NCI-H460 (cell line): ENCODE data around the gene B3GNT9. TPM values are rescaled to one million over a fixed set of nuclear protein-coding genes. Genes with fewer than 3 reads are reported as not detected.

ENCODE experiments used
- DNase-seq: peaks from one replicate; pipeline ENCODE4 v3.0.0-alpha.2; 2016; ENCODE audit warnings: low read depth; ENCODE audit errors: extremely low read depth
- total RNA-seq: library from RNA; depleted of rRNA; stranded (reverse); fragments of >200 nt; shearing (Covaris generic); gene quantifications from 2 replicates; pipeline ENCODE4 v1.2.3, GENCODE V29; 2014

B3GNT9 gene
- total RNA-seq, 1 experiment from 2014 or later = 14.2 TPM

DNA sequence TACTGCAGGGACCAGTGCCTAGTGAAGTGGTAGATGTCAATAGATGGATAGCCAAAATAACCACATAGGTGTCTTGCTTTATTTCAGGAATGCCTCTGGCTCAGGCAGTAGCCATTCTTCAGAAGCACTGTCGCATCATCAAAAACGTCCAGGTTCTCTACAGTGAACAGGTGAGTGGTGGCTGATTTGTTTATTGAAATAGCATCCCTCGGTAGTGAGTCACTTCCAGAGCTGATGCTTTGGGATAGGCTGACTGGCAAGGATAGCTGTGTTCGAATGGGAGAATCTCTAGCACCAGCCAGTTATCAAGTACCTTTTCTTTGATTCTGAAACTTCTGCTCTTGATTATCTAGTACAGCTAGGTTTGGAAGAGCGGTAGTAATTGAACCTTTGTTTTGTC, 30.8 kb downstream of the B3GNT9 start:
- DNase-seq = no peak

DNA sequence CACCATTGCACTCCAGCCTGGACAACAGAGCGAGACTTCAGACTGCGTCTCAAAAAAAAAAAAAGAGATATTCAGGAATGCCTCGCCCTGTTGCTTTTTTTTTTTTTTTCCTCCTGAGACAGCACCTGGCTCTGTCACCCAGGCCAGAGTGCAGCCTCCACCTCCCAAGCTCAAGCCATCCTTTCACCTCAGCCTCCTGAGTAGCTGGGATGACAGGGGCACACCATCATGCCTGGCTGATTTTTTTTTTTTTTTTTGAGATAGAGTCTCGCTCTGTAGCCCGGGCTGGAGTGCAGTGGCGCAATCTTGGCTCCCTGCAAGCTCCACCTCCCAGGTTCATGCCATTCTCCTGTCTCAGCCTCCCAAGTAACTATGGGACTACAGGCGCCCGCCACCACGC, 33.1 kb downstream of the B3GNT9 start:
- DNase-seq = no peak

GRCh38 chr16:67116388-67117311, 34.1 kb downstream of the B3GNT9 start:
- no peak for DNase-seq

DNA sequence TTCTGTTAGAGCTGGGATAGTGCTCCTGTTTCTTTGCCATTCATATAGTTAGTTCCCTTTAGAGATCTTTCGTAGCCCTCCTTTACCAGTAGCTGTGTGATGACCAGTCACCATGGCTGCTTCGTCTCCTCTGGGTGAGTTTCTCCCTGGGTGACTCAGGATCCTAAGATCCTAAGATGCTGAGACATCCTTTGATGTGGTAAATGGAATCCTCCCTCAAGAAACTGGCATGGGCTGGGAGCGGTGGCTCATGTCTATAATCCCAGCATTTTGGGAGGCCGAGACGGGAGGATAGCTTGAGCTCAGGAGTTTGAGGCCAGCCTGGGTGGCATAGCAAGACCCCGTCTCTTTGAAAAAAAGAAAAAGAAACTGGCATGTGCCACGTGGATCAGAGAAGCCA, 35.2 kb downstream of the B3GNT9 start:
- no peak for DNase-seq

DNA sequence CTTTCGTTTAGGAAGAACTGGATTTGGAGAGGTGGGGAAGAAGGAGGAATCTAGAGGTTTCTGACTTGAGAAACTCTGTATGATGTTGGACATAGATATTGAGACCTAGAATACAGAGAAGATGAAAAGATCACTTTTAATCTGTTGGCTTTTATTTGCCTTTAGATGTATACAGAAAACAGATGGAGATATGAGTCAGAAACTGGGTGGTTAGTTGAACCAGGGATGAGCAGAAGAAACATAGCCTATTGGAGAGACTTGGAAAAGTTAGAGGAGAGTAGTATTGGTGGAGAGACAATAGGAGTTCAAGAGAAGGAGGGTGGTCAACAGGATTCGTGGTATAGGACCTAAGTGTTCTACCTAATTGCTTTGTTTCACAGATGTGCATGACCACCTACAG, 36.0 kb downstream of the B3GNT9 start:
- DNase-seq = no peak

GRCh38 chr16:67112591-67113399, 38.0 kb downstream of the B3GNT9 start:
- no peak for DNase-seq

DNA sequence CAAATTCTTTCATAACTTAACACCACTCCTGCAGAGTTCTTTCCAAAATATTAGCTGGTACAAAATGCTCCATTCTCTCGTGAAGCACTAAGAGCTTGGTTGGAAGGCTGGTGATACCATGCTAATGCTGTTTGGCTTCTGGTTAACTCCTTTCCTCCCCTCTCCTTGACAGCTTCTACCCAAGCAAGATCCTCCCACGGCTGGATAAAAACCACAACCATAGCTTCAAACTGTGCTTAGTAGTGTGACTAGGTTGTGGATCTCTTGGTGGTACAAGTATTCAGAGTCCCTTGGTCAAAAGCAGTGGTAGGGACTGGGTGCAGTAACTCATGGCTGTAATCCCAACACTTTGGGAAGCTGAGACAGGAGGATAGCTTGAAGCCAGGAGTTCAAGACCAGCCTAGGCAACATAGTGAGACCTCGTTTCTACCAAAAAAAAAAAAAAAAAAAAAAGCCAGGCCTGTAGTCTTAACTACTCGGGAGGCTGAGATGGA, 38.8 kb downstream of the B3GNT9 start:
- DNase-seq = no peak

- DNase-seq = peak; percentile 91
These were observed 41.2 kb downstream of the B3GNT9 start, which contains the start of gene PHAF1 for GRCh38 chr16:67109407-67110135. TSS of gene PHAF1 (plus strand) at chr16:67109941. CDS start at chr16:67110176, 235 bp downstream.

DNA sequence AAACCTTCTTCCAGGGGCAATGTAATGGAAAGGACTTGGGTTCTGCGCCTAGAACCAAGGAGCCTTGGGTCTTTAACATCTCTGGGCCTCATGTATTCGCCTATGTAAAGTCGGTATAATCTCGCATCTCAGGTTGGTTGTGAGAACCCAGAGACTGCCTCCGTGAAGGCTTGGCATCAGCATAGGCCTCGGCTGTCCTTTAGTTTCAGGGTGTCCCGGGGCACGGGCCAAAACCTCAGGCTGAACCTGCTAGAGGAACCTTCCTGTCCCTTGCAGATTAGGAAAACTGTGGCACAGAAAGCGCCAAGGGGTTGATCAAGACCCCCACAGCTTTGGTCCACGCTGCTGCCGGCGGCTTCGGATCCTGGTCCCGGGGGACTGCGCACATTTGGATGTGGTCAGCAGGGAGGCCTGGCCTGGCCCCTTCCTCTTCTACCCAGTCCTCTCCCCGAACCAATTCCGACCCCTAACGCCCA, 41.8 kb downstream of the B3GNT9 start:
- DNase-seq = no peak

GRCh38 chr16:67108489-67108888, 42.3 kb downstream of the B3GNT9 start:
- DNase-seq = no peak

- DNase-seq = no peak
These were observed 44.9 kb downstream of the B3GNT9 start for GRCh38 chr16:67105881-67106280.

GRCh38 chr16:67105246-67105645, 45.6 kb downstream of the B3GNT9 start:
- DNase-seq = no peak

DNA sequence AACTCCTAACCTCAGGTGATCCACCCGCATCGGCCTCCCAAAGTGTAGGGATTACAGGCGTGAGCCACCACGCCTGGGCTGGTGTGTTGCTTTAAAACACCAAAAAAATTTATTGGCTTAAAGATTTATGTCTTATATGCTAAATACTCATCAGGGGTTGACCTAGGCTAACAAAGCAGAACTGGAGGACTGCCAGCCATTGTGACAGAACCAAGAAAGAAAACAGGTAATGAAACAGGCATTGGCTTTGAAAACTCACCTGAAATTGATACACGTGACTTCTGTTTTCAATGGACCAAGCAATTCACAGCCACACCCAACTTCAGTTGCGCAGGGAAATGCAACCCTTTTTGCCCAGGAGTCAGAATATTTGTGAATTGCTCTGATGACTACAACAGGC, 46.0 kb downstream of the B3GNT9 start:
- no peak for DNase-seq

DNA sequence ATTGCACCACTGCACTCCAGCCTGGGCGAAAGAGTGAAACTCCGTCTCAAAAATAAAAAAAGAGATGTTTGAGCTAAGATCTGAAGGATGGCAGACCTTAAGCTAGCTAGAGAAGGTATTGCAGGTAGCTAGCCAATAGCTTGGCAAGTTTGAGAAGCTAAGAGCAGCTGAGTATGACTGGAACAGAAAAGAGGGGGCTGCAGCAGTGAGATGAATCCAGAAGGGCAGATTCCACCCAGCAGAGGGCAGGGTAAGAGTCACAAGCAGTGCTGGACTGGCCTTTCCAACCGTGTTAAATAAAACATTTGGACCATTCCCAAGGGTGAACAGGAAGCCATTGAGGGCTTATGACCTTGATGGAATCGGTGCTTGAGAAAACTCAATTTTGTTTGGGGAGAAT, 46.7 kb downstream of the B3GNT9 start:
- DNase-seq = peak; percentile 23

GRCh38 chr16:67101311-67102082, 49.3 kb downstream of the B3GNT9 start:
- no peak for DNase-seq

DNA sequence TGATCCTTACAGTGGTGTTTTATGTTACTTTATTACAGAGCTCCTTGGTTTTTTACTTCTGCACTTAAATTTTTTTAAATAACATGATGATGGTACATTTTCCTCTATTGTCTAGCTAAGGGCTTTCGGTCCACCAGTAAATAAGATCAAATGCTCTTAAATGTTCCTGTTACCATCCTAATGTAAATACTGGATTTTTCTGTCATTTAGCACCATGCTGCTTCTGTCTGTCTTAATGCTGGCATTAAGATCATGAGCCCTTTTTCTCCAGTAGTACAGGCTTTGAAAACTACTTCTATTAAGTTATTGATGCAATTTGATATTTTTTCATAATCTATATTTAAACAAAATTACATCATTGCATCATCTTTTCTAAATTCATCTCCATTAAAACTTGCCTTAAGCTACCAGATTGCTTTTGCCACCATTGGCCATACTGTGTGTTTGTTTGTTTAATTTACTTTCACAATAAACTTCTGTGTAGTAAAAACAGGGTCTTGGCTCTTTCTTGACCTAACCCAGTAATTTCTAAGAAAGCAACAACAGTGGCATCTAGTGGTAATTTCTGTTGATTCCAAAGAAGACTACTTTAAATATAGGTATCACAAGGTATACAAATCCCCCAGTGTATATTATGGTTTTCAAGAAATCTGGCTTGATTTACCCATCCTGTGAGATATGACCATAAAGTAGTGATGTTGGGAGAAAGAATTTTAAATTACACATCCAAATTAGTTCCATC, 50.1 kb downstream of the B3GNT9 start:
- DNase-seq = peak; percentile 43

DNA sequence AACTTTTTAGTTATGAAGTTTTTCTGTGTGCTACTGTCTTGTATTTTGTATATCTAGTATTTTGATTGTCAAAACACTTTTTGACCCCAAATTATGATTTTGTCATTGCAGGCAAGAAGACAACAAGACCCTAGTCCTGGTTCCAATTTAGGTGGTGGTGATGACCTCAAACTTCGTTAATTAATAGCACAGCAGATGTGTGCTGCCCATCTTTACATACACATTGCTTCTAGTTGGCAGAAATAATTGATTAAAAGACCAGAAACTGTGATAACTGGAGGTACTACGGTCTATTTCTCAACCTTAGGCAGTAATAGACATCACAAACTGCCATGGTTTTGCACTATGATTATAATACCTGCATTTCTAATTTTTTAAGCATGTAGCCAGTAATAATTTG, 52.2 kb downstream of the B3GNT9 start:
- no peak for DNase-seq
